Karpas-422 (cell line): ENCODE data around the gene TMEM169. TPM values are rescaled to one million over a fixed set of nuclear protein-coding genes. Genes with fewer than 3 reads are reported as not detected.

Source experiments
- DNase-seq: peaks from one replicate; pipeline ENCODE4 v3.0.0-alpha.2; 2015
- H2AFZ ChIP-seq: fragments of 200-600 bp; sonication (generic); 2 replicates; pipeline ENCODE4 v1.6.1; 2014; ENCODE audit warnings: antibody characterized with exemption, low read length, mixed read lengths
- H3K27ac ChIP-seq: fragments of 200-600 bp; sonication (generic); 2 replicates; pipeline ENCODE4 v1.5.1; 2014; ENCODE audit warnings: mild to moderate bottlenecking, low read length, moderate library complexity
- H3K27me3 ChIP-seq: fragments of 200-600 bp; sonication (generic); 2 replicates; pipeline ENCODE4 v1.6.1; 2014; ENCODE audit warnings: low read length, mixed read lengths
- H3K36me3 ChIP-seq: fragments of 200-600 bp; sonication (generic); 2 replicates; pipeline ENCODE4 v1.6.1; 2014; ENCODE audit warnings: low read length, mixed read lengths; ENCODE audit not compliant: insufficient read depth
- H3K4me1 ChIP-seq: fragments of 200-600 bp; sonication (generic); 2 replicates; pipeline ENCODE4 v1.6.1; 2014; ENCODE audit warnings: mild to moderate bottlenecking, low read length, mixed read lengths
- H3K4me2 ChIP-seq: fragments of 200-600 bp; sonication (generic); 2 replicates; pipeline ENCODE4 v1.6.1; 2014; ENCODE audit warnings: low read length, low read depth, mild to moderate bottlenecking; ENCODE audit not compliant: poor library complexity, severe bottlenecking
- H3K4me3 ChIP-seq: fragments of 200-600 bp; sonication (generic); 2 replicates; pipeline ENCODE4 v1.5.1; 2014; ENCODE audit warnings: mild to moderate bottlenecking, antibody characterized with exemption, low read length, mixed read lengths
- H3K79me2 ChIP-seq: fragments of 200-600 bp; sonication (generic); 2 replicates; pipeline ENCODE4 v1.6.1; 2014; ENCODE audit warnings: mild to moderate bottlenecking, low read length, mixed read lengths
- H3K9ac ChIP-seq: fragments of 200-600 bp; sonication (generic); 2 replicates; pipeline ENCODE4 v1.6.0; 2014; ENCODE audit warnings: low read length
- H3K9me2 ChIP-seq: fragments of 200-600 bp; sonication (generic), shearing (Covaris generic); replicated peaks from 2 replicates; pipeline ENCODE4 v1.6.0; 2014; ENCODE audit warnings: mild to moderate bottlenecking, low read length, moderate library complexity; ENCODE audit not compliant: insufficient read depth
- H3K9me3 ChIP-seq: fragments of 300-700, 200-600 bp; sonication (generic); 2 replicates; pipeline ENCODE4 v1.6.1; 2014; ENCODE audit warnings: low read length, mixed read lengths
- H4K20me1 ChIP-seq: fragments of 200-600 bp; sonication (generic); 2 replicates; pipeline ENCODE4 v1.6.1; 2014; ENCODE audit warnings: mild to moderate bottlenecking, antibody characterized with exemption, low read length, low read depth; ENCODE audit not compliant: insufficient read depth
- total RNA-seq: library from RNA; depleted of rRNA; stranded (reverse); fragments of >200 nt; shearing (Covaris generic); gene quantifications from 2 replicates; pipeline ENCODE4 v1.2.3, GENCODE V29; 2014; ENCODE audit warnings: low replicate concordance

The TMEM169 gene
- total RNA-seq, 1 experiment from 2014 or later: not detected

DNA sequence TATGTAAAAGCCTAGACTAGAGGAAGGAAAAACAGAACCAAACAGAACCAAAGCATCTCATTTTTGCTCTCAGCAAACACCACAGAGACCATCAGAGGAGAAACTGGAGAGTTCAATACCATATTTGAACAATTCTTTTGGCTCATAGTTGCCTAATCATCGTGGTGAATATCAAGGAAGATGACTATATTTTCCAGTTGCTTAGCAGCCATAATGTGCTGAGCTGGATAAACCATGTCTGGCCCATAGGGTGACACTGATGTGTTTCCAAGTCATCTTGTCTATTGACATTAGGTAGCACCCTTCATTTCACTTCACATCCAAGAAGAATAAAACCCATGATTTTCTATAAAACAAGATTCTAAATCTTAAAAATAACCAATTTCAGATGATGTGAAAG lies 21.5 kb downstream of the TMEM169 start:
- Histone ChIP-seq H3K79me2 (no peaks in the 10 kb centered on the region), H3K9me3 (no peaks in the 10 kb centered on the region), H3K27ac (no peak overlapping the region), H3K4me3 (no peak overlapping the region), H3K36me3 (no peaks in the 10 kb centered on the region), H3K4me2 (no peak overlapping the region), H3K4me1 (peaks cover under 1% of the 10 kb centered on the region; the same call in 1 of the 2 replicates), H3K27me3 (no peaks in the 10 kb centered on the region), H4K20me1 (no peaks in the 10 kb centered on the region), H2AFZ (no peak overlapping the region), H3K9me2 (no peaks in the 10 kb centered on the region), H3K9ac (no peak overlapping the region)
- no peak for DNase-seq

DNA sequence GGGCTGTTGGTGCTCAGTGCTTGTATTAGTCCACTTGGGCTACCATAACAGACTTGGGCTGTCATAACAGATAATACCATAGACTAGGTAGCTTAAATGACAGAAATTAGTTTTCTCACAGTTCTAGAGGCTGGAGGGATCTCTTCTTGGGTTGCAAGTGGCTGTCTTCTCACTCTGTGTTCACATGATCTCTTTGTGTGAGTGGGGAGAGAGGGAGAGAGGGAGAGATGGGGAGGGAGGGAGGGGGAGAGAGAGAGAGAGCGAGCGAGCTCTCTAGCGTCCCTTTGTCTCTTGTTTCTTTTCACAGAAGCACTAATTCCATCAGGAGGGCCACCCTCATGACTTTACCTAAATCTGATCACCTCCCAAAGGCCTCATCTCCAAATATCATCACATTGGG lies 23.0 kb downstream of the TMEM169 start:
- Histone ChIP-seq H4K20me1 (no peaks in the 10 kb centered on the region), H3K4me1 (peaks cover 8% of the 10 kb centered on the region), H3K9me3 (no peaks in the 10 kb centered on the region), H2AFZ (no peak overlapping the region), H3K79me2 (peaks cover 6% of the 10 kb centered on the region), H3K36me3 (no peaks in the 10 kb centered on the region), H3K27me3 (no peaks in the 10 kb centered on the region), H3K27ac (no peak overlapping the region), H3K4me2 (no peak overlapping the region), H3K4me3 (no peak overlapping the region), H3K9me2 (no peaks in the 10 kb centered on the region), H3K9ac (no peak overlapping the region)
- no peak for DNase-seq

DNA sequence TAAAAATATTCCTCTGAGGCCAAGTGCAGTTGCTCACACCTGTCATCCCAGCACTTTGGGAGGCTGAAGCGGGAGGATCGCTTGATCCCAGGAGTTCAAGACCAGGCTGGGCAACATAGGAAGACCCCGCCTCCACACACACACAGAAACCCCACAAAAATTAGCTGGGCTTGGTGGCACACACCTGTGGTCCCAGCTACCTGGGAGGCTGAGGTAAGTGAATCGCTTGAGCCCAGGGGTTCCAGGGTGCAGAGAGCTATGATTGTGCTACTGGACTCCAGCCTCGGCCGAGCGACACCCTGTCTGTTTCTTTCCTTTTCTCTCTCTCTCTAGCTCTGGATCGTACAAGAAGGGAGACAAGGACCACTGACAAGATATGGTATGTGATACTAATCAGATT lies 25.6 kb downstream of the TMEM169 start:
- Histone ChIP-seq H3K36me3 (peaks cover 22% of the 10 kb centered on the region), H3K4me3 (no peak overlapping the region), H3K79me2 (peaks cover 32% of the 10 kb centered on the region), H4K20me1 (peaks cover 8% of the 10 kb centered on the region; the same call in 1 of the 2 replicates), H3K9me2 (no peaks in the 10 kb centered on the region), H3K27me3 (no peaks in the 10 kb centered on the region), H3K4me1 (peaks cover 31% of the 10 kb centered on the region), H3K9ac (no peak overlapping the region), H2AFZ (no peak overlapping the region), H3K27ac (no peak overlapping the region), H3K4me2 (no peak overlapping the region), H3K9me3 (no peaks in the 10 kb centered on the region)
- DNase-seq: no peak

DNA sequence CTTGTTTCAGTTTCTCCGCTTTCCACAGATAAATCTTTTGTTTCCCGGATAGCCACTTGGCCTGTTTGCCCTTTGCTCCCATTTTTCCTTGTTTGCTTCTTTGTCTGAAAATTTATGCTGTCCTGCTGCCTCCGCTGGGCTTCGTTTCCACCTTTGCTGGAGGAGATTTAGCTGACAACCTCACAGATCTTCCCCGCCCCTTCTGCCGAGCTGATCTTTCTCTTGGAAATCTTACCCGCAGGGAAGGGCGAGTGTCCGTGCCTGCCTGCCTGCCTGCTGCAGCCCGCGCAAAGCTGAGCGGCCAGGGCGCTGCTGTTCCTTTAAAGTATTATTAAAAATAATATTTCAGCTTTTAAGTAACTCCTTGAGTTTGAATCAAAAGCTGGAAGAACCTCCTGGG lies 26.0 kb downstream of the TMEM169 start:
- H3K4me2 ChIP-seq: no peak overlapping the region
- no peaks in the 10 kb centered on the region for H3K27me3 ChIP-seq
- H3K9me2 ChIP-seq: no peaks in the 10 kb centered on the region
- no peaks in the 10 kb centered on the region for H3K9me3 ChIP-seq
- DNase-seq: no peak
- no peak overlapping the region for H3K9ac ChIP-seq
- peaks cover 35% of the 10 kb centered on the region for H3K4me1 ChIP-seq
- peaks cover 34% of the 10 kb centered on the region for H3K79me2 ChIP-seq
- H3K27ac ChIP-seq: no peak overlapping the region
- H3K36me3 ChIP-seq: peaks cover 26% of the 10 kb centered on the region
- no peak overlapping the region for H2AFZ ChIP-seq
- peaks cover 10% of the 10 kb centered on the region; the same call in 1 of the 2 replicates for H4K20me1 ChIP-seq
- H3K4me3 ChIP-seq: no peak overlapping the region

DNA sequence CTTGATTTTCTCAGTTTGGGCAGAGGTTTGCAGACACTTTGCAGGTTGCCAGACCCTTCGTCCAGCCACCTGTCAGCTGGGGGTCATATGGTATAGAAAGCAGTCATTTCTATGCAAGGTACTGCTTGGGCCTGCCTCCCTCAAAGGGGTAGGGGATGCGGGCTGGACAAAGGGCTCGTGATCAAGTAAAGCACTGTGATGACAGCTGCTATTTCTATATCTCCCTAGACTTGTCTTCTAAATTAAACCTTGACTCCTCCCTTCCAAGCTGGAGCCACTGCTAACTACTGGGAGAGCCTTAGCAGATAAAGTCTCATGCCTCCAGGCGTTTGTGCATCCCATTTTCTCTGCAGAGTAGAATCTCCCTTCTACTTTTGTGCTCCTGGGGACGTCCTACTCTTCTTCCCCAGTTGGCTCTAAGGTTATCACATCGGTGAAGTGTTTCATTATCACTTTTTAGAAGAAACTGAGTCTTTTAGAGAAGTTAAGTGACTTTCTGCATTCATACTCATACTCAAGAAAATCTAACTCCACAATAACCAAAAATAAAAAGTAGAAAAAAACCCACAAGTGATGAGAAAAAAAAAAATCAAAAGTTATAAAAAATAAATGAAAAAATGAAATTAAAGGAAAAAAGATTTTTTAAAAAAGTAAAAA lies 26.7 kb downstream of the TMEM169 start:
- Histone ChIP-seq H3K4me2 (peak overlapping the region; percentile 72), H3K27ac (peak overlapping the region; percentile 78), H4K20me1 (peaks cover 12% of the 10 kb centered on the region; the same call in 1 of the 2 replicates), H2AFZ (no peak overlapping the region), H3K27me3 (no peaks in the 10 kb centered on the region), H3K4me1 (peaks cover 41% of the 10 kb centered on the region), H3K79me2 (peaks cover 34% of the 10 kb centered on the region), H3K9ac (peak overlapping the region; percentile 58), H3K4me3 (peak overlapping the region; percentile 51), H3K9me2 (no peaks in the 10 kb centered on the region), H3K9me3 (no peaks in the 10 kb centered on the region), H3K36me3 (peaks cover 33% of the 10 kb centered on the region)
- no peak for DNase-seq

DNA sequence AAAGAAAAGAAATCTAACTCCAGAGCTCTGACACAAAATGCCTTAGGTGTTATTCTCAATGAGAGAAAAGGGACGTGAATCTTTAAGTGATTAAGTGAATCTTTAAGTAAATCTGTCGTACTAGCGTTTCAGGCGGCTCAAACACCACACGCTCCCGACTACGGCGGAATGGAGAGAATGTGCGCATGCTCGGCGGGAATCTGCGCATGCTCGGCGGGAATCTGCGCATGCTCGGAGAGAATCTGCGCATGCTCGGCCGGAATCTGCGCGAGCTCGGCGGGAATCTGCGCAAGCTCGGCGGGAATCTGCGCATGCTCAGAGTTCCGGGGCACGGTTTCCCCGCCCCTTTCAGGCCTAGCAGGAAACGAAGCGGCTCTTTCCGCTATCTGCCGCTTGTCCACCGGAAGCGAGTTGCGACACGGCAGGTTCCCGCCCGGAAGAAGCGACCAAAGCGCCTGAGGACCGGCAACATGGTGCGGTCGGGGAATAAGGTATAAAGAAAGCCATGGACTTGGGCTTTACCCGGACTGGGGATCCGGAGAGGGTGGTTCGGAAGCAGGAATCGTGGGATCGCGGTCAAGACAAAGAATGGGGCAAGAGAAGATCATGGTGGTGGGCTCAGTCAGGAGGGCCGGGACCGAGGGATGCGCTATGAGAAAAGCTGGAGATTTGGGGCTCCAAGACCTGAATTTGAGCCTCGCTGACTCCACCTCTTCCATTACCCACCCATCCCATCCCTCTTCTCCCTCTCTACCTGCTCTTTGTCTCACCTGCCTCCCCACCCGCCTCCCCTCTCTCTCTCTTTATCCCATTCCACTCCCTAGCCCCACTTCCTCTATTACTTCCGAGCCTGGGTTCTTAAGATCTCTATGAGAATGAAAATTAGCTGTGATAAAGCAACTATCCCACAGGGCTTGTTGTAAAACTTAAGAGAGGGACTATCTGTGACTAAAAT lies 27.5 kb downstream of the TMEM169 start, which contains the start of gene XRCC5:
Gene XRCC5 (plus strand): TSS at position 382 of the 955 bp plus-strand sequence. CDS start 89 bp downstream, at position 471.
- Histone ChIP-seq H4K20me1 (peaks cover 12% of the 10 kb centered on the region; the same call in 1 of the 2 replicates), H3K27ac (peak within 1 kb of the TSS; percentile 87), H3K4me3 (peak within 1 kb of the TSS; percentile 95), H3K9me3 (no peaks in the 10 kb centered on the region), H3K36me3 (peaks cover 36% of the 10 kb centered on the region), H3K9ac (peak within 1 kb of the TSS; percentile 98), H2AFZ (no peak within 1 kb of the TSS), H3K9me2 (no peaks in the 10 kb centered on the region), H3K4me2 (peak within 1 kb of the TSS; percentile 94), H3K4me1 (peaks cover 44% of the 10 kb centered on the region), H3K27me3 (no peaks in the 10 kb centered on the region), H3K79me2 (peaks cover 34% of the 10 kb centered on the region)
- peak; percentile 99 for DNase-seq

DNA sequence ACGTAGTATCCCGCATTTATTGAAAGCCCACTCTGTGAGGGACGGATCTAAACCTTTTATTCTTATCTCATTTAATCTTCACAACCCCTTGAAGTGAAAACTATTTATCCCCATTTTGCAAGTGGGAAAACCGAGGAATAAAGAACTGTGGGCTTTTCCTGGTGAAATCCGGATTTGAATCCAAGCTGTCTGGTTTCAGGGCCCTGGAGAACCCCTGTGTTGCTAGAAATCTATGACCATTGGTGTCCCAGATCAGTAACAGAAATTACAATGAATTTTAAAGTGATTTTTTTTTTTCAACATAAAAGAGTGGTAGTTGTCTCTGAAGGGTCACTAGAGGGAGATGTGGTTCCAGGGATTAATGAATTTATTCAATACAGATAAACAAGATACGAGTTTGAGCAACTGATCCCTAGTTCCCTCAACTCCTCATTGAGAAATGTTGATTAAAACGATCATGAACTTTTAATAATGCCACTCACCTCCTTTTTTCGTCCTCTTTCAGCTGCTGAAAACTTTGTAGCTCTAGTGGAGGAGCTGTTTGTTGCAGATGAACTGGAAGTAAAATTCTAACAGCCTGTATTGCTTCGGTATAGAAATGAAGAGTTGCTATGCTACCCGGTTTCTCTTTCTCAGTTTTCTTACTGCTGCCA lies 28.4 kb downstream of the TMEM169 start:
- peak; percentile 48 for DNase-seq

More for the DNA sequence above, 28.4 kb downstream of the TMEM169 start:
- H3K4me2 ChIP-seq: peak overlapping the region; percentile 94
- peaks cover 38% of the 10 kb centered on the region for H3K79me2 ChIP-seq
- peaks cover 39% of the 10 kb centered on the region for H3K36me3 ChIP-seq
- peaks cover 12% of the 10 kb centered on the region; the same call in 1 of the 2 replicates for H4K20me1 ChIP-seq
- H2AFZ ChIP-seq: no peak overlapping the region
- peak overlapping the region; percentile 95 for H3K4me3 ChIP-seq
- no peaks in the 10 kb centered on the region for H3K9me2 ChIP-seq
- peak overlapping the region; percentile 87 for H3K27ac ChIP-seq
- H3K4me1 ChIP-seq: peaks cover 49% of the 10 kb centered on the region
- H3K9ac ChIP-seq: peak overlapping the region; percentile 98
- H3K27me3 ChIP-seq: no peaks in the 10 kb centered on the region
- no peaks in the 10 kb centered on the region for H3K9me3 ChIP-seq
